SH-SY5Y (cell line): ENCODE data around the gene TBKBP1.

Source experiments
- GATA2 ChIP-seq: IDR thresholded peaks from 2 replicates; pipeline ENCODE4 v1.6.1; 2011; ENCODE audit warnings: mild to moderate bottlenecking, low read depth, low read length
- GATA3 ChIP-seq: IDR thresholded peaks from 2 replicates; pipeline ENCODE4 v1.6.1; 2011; ENCODE audit warnings: low read depth, mild to moderate bottlenecking, low read length, moderate library complexity

DNA sequence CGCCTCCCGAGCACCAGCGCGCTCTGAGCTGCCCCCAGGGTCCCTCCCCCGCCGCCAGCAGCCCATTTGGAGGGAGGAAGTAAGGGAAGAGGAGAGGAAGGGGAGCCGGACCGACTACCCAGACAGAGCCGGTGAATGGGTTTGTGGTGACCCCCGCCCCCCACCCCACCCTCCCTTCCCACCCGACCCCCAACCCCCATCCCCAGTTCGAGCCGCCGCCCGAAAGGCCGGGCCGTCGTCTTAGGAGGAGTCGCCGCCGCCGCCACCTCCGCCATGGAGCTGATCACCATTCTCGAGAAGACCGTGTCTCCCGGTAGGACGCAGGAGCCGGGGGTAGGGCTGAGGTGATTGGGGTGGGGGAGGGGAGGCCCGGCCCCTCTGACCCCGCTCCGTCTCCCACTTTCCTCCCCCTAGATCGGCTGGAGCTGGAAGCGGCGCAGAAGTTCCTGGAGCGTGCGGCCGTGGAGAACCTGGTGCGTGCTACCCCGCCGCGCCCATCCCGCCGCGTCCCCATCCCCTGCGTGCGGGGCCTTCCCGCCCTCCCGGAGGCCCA lies 43.9 kb upstream of the TBKBP1 start:
- no peak for TF ChIP-seq GATA2
- TF ChIP-seq GATA3: no peak
